CMK (cell line): Measurements from ENCODE around the gene HEATR1.
"Not testable (repeated sequence)": the region's sequence is repeated elsewhere in the genome, so short reads cannot be mapped to it uniquely, and the experiment has no call there.

Experiments used
- DNase-seq: peaks from one replicate; pipeline ENCODE4 v3.0.0-alpha.2; 2010; ENCODE audit warnings: low read depth

The HEATR1 gene

DNA sequence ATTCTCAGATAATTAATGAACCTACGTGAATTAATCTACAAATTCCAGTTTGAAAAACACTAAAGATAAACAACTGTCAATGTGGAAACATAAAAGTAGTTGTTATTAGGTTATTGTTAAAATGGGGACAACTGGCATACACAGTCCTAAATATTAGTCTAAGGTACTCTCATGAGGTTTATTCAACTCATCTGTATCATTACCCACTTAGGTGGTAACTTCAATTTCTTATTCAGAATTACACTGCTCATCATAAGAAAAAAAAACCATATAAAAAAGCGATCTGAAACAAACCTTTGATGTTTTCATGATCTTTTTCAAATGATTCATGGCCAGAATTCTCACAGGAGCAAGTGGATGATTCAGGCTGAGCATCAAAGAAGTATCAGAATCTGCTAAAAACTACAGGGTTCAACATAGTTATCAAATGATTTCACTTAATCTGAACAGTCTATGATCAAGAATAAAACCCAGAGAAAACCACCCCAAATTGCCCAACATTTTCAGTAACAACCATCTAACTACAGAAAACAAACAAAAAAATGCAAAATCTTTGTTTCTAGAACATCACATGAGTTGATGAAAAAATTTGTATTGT is 13.7 kb downstream of the HEATR1 start:
- DNase-seq, result no peak

DNA sequence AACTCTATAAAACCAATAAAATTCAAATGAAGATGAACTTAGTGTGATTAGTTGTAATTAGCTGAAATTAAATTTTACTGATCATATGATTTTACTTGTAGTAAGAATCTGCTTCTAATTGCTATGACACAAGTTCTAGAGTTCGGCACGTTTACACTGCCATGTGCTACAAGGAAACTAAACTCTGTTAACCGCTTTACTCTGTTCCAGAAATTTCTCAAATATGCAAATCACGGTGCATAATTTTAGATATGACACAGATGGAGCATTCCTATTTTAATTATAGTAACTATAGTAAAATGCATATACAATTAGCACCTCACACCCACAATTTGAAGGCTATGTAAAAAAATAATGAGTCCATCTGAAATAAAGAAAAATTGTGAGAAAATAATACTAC is 14.8 kb downstream of the HEATR1 start:
- DNase-seq, result no peak

DNA sequence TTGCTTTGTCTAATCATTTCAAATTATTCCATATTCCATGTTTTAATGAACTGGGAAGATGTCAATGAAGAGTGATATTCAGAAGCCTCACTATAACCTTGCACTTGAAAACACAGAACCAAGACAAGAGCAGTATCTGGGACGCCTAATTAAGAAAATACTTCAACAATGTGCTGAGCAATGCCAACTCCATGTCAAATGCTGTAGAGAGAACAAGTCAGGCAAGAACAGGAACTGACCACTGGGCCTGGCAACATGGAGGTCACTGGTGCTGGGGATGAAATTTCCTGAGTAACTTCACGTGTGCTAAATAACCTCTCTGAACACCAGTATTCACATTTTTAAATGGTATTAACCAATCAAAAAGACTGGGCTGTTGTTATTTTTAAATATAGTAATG is 22.8 kb downstream of the HEATR1 start:
- DNase-seq, result no peak

DNA sequence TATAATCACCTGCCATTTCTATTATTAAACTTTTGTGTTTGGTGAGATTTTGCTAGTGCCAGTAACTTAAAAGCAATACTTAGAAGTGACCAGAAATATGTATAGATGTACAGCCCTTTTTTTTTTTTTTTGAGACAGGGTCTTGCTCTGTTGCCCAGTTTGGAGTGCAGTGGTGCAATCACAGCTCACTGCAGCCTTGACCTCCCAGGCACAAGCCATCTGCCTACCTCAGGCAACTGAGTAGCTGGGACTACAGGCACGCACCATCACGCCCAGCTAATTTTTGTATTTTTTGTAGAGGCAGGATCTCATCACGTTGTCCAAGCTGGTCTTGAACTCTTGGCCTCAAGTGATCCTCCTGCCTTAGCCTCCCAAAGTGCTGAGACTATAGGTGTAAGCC is 23.9 kb downstream of the HEATR1 start:
- DNase-seq, result not testable (repeated sequence)

DNA sequence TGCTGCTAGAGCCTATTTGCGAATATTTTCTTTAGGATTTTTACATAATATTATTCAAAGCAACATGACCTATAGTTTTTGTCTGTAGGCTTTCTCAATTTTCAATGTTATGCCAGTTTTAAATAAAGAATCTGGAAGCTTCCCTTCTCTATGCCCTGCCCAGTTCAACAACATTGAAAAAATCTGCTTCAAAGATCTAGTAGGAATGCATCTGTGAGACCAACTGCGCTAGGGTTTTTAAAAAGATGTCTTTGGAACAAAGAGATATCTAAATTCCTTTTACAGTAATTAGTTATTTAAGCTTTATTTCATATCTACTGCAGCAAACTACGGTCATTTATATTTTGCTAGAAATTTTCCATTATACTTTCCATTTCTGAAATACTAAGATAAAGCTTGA is 25.7 kb downstream of the HEATR1 start:
- DNase-seq, result no peak

DNA sequence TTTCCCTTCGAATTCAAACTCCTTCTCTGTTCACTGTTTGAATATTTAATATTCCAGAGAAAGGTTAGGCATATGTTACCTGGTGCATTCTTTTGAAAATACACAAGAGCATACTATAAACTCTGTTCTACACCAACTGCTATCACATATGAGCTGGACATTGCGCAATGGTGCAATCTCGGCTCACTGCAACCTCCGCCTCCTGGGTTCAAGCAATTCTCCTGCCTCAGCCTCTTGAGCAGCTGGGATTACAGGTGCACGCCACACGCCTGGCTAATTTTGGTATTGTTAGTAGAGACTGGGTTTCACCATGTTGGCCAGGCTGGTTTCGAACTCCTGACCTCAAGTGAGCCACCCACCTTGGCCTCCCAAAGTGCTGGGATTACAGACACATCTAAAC is 27.3 kb downstream of the HEATR1 start:
- not testable (repeated sequence) for DNase-seq

DNA sequence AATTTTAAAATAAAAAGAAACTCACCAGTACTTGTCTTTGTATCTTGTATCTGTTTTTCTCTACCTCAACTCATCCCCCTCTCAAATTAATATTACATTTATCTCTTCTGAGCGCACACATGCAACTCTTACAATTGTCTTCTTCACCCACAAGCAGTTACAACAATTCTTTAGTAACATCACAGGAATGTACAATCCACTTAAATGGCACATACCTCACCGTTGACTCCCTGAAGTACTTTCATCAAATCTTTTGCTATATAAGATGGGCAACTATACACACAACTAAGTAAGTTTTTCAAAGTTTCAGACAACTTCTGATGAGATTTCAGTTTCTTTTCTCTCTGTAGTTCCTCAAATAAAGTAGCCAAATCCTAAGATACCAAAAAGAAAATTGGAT is 28.3 kb downstream of the HEATR1 start:
- no peak for DNase-seq

DNA sequence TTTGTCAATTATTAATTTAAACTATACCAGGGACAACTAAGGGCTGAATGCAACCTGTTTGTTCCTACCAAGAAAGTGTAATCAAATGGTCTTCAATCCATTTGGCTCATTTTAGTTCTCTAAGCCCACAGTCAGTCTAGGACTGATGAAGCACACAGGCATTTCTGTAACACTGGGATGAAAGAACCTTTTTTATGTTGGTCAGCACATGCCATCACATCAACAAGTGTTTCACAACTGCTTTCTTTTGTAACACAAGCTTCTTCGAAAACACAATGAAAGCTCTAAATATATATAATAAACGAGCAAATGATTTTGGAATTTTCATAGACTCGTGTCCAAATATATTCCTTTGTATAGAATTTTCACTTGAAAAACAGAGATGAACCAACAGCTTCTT is 28.8 kb downstream of the HEATR1 start:
- DNase-seq, result no peak

DNA sequence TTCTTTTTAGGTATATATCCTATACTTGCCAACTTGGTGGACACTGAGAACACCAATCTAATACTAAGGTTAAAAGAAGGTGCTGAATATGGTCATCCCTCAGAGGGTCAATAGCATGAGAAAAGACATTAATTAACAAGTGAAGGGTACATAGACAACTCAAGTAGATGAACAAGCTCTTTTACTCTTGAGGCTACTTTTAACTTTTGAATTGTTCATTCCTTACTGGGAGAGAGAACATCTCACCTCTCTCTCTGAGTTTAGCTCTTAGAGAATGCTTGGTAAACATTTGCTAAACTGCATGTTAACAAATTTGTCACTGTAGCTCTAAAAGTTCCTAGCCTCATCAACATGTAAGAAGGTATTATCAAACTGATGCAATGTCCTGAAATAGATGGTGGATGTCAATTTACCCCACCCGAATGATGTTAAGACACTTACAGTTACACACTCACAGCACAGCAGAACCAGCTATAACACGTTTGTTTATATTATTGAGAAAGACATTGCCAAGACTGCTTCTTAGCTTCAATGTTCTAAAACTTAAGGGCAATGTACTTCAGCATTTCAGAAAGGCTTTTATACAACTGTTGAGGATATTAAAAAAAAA is 35.9 kb downstream of the HEATR1 start:
- no peak for DNase-seq

DNA sequence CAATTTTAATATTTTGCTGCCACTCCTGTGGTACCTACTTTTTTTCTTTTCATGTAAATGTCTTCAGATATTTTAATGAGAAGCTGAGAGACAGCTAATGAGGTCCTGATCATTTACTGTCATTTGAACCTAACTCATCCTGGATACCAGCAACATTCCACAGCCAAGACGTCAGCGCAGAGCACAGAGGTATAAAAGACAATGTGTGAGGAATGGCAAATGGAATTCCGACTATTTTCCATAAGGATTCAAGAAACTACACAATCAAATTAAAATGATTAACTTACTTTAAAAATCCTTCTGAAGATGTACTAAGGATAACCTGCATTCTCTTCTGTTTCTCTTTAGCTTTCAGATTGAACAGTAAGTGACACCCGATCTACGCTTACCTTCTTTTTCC is 38.8 kb downstream of the HEATR1 start:
- no peak for DNase-seq

DNA sequence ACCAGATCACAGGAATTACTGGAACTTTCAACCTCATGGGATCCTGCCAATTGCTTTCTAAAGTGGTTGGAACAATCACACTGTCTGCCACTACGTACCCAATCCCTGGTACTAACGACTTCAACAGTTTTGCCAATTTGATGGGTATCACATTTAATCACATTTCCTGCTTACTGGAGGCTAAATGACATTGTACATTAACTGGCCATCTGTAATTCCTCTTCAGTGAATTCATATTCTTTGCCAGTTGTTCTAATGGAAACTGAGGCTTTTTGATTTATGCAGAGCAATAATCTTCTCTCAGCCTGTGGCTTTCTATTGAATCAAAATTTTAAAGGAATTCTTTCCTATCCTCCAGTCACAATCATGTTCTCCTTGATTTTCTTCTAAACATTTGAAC is 42.3 kb downstream of the HEATR1 start:
- no peak for DNase-seq

DNA sequence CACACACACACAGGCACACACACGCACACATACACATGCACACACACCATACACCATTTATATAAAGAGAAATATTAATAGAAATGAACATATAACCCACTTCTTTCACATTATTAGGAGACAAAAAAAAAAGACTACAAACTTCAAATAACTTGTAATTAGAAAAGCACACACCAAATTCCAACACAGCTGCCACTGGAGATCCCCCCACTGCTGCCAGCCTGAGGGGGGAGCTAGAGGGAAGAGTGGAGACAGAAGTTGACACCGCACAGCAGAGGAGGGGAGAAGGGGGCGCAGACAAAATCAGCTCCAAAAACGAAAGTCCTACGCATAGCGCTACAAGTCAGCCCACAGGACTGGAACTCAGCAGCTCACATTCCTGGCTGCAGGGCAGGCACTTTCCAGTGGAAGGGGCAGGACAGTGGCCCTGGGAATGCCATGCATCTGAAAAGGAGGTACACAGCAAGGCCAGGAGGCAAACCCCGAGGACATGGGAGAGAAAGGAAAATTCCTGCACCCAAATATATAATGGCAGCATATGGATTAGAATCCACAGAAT is 44.0 kb downstream of the HEATR1 start:
- DNase-seq, result no peak

DNA sequence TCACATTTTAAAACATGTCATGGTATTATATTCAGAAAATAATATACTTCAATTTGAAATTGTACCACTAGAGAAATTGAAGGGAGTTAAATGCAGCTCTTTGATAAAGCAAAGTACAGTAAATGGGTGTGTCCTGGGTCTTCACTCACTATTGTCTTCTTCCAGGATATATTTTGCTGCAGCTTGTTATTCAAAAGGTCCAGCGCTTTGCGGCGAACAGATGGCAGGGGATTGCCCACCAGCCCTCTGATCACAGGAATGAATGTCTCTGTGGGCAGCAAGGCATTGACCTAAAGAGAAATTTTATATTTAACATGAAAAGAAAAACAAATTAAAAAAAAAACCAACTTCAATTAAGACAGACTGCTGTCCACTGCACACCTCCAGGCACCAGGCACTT is 45.5 kb downstream of the HEATR1 start:
- no peak for DNase-seq

DNA sequence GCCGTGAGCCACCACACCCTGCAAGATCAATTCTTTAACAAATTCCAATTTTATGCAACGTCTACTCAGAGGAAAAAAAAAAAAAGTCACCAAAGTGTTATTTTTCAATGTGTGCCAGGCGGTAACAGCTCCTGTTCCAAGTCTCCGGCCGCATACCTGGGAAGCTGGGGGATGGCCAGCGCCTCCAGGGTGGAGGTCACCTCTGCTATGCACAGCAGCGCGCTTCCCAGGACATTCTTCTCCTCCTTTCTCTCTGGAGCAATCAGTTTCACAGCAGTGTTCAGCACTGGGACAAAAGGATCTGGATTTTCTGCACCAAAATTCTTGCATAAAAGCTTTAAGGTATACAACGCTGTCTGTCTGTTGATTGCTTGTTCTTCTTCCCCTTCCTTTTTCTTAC is 46.2 kb downstream of the HEATR1 start:
- DNase-seq, result no peak

DNA sequence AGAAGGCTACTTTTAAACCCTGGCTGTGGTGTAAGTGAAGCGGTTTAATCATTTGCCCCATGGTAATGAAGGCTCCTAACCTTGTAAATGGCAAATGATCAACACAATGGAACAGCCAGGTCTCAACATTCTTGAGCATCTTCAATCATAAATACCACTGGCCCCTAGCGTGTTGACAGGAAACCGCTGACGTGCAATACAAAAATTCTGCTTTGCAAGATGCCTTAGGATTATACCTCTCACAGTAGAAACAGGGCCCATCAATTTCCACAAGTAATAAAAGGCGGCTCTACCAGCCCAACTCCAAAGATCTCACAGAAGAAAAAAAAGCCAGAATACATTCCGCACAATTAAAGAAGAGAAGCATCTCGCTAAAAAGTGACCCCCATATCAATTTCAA is 47.7 kb downstream of the HEATR1 start:
- no peak for DNase-seq

DNA sequence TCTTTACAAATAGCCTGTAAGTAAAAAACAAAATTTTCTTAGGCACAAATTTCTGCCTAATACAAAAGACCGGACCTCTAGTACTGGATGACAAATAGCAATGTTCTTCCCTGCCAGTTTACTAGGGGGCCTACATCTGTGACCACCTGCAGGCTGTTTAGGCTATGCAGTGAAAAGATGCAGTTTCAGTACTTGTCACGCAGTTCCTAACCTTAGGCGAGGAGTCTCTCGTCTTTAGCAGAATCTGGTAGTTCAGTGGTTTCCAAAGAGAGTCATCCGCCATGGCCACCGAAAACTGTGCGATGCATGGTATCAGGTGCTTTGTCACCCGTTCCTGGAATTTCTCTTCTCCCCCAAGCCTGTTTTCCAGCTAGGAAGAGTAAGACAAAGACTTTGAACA is 50.9 kb downstream of the HEATR1 start:
- no peak for DNase-seq

DNA sequence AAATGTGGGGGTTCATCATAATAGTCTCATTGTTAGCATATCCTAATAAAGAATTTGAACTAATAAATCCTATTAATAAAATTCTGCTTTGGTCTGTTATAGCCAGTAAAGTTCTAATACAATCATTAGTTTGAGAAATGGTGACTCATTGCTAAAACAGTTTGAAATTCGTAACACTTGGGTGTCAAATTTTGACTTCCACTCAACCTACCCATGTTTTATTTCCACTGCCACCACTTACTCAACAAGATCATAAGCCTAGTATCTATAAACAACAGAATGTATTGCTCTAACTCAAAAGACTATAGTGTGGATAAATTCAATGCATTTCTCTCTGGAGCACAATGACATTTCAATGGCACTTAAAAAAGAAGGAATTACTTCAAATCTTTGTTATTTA is 51.4 kb downstream of the HEATR1 start:
- no peak for DNase-seq

DNA sequence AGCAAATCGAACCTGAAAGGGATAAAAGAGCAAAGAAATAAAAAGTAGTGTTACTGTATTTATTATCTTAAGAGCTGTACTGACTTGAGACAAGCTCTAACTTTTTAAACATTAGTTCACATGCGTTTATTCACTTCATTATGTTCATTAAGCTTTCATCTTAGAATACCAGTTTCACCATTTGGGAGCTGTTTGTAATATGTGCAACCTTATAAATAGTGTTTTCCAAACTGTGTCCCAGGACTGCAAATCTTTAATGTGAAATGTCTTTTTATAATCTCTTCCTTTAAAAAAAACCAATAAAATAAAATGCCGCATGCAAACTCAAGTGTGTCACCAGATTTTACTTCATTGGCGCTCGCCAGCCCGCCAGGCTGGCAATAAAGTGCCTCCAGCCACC is 52.2 kb downstream of the HEATR1 start:
- no peak for DNase-seq

DNA sequence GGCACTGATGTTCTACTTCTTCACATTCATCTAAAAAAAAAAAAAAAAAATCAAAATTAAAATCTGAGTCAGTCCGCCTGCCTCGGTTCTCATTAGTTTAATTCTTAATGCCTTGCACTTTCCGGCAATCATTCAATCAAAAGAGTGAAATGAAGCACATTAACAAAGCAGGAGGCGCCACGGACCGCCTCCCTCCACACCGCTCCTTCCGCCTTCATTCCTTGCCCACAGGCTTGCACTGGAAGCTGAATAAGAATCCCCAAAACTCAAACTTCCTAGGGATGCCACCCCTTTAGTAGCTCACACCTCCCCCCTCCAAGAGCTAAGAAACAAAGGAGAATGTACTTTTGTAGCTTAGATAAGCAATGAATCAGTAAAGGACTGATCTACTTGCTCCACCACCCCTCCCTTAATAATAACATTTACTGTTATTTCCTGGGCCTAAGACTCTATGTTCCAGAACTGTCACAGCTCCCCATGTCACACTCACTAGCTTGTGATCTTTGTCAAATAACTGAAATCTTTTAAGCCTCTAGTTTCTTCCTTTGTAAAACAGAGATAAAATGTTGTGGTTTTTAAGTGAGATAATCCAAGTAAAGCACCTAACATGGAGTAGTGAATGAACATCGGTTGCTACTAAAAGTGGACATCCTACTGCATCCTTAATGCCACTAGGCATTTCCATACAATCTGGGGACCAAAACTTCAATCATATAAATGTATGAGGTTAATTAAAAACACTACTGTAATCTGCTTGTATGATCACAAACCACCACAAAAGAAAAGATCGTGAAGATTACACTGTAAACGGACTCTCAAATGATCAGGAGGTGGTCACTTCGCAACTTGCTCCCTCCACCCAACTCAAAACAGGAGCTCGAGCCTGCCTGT is 53.1 kb downstream of the HEATR1 start:
- no peak for DNase-seq

DNA sequence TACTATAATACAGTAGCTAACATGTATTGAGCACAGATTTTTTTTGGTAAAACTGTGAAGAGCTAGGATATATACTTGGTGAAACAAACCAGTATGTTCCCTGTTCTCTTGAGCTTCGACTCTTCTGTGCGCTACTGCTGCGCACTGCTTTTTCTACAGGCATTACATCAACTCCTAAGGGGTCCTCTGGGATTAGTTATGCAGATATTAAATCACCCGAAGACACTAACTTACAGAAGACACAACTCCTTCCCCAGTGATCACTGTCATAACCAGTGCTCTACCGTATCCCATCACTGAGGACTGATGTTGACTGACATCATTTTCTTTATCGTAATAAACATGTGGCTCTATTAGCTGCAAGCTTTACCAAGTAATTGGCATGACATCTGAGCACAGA is 55.9 kb downstream of the HEATR1 start:
- no peak for DNase-seq

DNA sequence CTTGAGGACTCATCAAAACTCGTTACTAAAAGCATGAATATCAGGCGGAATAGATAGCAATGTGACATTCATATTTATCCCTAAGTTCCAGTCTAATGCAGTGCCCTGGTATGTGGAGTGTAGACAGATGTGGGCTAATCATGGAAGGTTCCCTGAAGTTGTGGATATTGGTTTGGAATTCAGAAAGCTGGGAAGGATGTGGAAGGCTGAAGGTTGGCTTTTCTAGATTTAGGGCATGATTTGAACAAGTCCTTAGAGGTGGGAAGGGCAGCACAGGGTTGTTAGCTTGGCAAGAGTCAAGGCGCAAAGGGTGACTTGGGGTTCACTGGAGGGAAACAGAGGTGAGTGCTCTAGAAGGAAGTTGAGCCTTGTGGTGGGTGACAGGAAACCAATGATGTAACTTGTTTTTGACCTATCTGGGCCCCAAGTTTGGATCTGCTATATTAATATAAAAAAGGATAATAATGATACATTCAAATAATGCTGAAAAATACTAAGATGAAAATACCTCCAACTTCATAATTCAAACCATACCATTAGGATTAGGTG is 58.6 kb downstream of the HEATR1 start:
- DNase-seq, result no peak

DNA sequence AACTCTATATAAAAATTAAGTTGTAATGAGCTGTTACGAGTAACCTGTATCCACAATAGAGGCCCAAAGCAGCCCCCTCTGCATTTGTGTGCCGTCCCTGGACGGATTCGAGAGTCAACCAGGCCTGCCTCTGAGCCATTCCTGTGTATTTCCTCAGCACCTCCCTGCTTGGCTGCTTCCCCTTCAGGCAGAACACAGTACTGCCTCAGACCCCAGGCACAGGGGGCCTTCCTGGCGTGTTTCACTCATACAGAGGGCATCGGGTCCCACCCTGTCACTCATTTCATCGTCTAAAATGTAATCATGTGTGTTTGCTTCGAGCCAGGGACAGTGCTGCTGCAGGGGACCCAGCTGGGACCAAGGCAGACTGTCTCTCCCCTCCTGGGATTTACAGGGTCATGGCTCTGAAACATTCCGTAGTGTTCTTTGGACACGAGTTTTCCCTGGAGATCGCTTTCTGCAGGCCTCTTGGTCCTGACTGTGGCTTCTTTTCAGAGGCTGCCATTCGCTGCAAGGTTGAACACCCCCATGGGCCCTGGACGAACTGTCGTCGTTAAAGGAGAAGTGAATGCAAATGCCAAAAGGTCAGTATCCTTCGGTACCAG is 61.1 kb downstream of the HEATR1 start:
- no peak for DNase-seq
